Measurements from ENCODE around the gene LZTFL1.

DNA sequence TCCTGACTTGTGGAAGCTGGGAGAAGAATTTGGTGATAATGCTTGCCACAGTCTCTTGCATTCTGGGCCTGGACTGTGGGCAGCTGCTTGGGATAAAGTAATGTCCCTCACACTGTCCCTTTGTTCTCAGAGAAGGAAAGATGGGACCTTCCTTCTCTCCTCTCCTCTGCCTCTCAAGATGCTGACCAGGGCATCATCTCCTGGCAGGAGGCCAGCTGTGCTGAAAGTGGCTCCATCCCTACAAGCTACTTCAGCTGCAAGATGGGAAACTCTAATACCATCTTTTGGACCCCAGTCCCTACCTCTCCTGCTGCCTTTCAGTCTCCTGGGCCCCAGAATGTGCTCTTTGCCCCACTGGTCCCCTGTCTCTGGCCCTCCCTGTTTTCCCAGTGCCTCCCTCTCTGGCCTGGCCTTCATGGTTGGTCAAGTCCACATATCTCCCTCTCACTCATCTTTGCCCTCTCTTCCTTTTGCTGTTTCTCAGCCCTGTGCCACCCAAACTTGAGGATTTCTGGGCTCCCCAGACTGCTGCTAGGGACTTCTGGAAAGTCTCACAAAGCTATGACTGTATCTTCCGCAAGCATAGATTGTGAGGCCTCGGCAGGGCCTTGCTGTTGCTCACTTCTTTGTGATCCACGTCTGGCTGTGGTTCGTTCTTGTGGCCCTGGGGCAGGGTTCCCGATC lies 38.5 kb downstream of the LZTFL1 start:
- TF ChIP-seq, protein P1, sequence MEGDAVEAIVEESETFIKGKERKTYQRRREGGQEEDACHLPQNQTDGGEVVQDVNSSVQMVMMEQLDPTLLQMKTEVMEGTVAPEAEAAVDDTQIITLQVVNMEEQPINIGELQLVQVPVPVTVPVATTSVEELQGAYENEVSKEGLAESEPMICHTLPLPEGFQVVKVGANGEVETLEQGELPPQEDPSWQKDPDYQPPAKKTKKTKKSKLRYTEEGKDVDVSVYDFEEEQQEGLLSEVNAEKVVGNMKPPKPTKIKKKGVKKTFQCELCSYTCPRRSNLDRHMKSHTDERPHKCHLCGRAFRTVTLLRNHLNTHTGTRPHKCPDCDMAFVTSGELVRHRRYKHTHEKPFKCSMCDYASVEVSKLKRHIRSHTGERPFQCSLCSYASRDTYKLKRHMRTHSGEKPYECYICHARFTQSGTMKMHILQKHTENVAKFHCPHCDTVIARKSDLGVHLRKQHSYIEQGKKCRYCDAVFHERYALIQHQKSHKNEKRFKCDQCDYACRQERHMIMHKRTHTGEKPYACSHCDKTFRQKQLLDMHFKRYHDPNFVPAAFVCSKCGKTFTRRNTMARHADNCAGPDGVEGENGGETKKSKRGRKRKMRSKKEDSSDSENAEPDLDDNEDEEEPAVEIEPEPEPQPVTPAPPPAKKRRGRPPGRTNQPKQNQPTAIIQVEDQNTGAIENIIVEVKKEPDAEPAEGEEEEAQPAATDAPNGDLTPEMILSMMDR (IDR thresholded peaks at IDR 0.05), result no peak
- TF ChIP-seq ZFX (IDR thresholded peaks at IDR 0.05; ENCODE audit: borderline replicate concordance), result no peak

Data from 22Rv1 (cell line).